NT2/D1 (cell line): ENCODE measurements around the gene CDCP1.
A peak's percentile ranks its signal among the peaks of the same experiment; 100 is the strongest.

Experiments used
- DNase-seq: peaks from one replicate; pipeline ENCODE4 v3.0.0-alpha.2; 2011; ENCODE audit warnings: low read depth, low spot score
- H3K27me3 ChIP-seq: 2 replicates; pipeline ENCODE4 v1.6.0; 2011; ENCODE audit warnings: mild to moderate bottlenecking; ENCODE audit not compliant: insufficient read length, insufficient read depth
- H3K36me3 ChIP-seq: 2 replicates; pipeline ENCODE4 v1.6.1; 2011; ENCODE audit warnings: mild to moderate bottlenecking, low read length, mixed read lengths; ENCODE audit not compliant: insufficient read depth, insufficient read length
- H3K4me1 ChIP-seq: 2 replicates; pipeline ENCODE4 v1.5.1; 2011; ENCODE audit not compliant: insufficient read depth, insufficient read length
- H3K4me3 ChIP-seq: 2 replicates; pipeline ENCODE4 v1.5.1; 2011; ENCODE audit warnings: low read depth; ENCODE audit not compliant: insufficient read length
- H3K9ac ChIP-seq: 2 replicates; pipeline ENCODE4 v1.6.0; 2011; ENCODE audit warnings: low read depth; ENCODE audit not compliant: insufficient read length
- H3K9me3 ChIP-seq: 2 replicates; pipeline ENCODE4 v1.5.1; 2011; ENCODE audit warnings: mild to moderate bottlenecking, low read length; ENCODE audit not compliant: insufficient read depth
- SUZ12 ChIP-seq: IDR thresholded peaks from 2 replicates; pipeline ENCODE4 v1.6.1; 2011; ENCODE audit not compliant: insufficient read length, insufficient read depth; ENCODE audit errors: extremely low read depth
- YY1 ChIP-seq: IDR thresholded peaks from 2 replicates; pipeline ENCODE4 v1.6.1; 2011; ENCODE audit not compliant: insufficient read length, insufficient read depth
- ZNF274 ChIP-seq: IDR thresholded peaks from 2 replicates; pipeline ENCODE4 v1.6.1; 2011; ENCODE audit warnings: mild to moderate bottlenecking, low read depth, low read length

CDCP1 gene

DNA sequence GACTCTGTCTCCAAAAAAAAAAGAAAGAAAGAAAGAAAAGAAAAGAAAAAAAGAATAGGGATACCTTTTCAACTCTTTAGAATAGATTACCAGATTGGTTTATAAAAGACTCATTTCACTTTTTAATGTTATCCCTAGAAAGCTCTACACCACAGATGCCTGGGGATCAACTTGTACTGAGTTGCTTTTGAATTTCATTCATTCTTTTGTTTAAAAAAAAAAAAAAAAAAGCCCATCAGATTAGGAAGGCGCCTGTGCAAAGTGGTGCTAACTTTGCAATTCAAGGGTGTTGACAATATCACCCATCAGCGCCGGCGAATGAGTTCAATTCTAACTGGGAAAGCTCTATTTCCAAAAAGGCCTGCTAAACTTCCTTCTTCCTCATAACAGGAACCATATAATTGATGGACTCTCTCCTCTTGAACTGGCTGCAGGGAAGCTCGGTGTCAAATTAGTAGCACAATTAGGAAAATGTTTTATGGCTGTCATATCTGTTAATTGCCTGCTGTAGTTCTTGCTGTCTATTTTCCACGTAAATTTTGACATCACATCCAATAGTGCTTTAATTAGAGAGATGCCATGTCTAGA, 48.8 kb downstream of the CDCP1 start:
- peaks cover 5% of the 10 kb centered on the region for H3K36me3 ChIP-seq
- TF ChIP-seq ZNF274 = no peak
- no peak for TF ChIP-seq YY1
- no peak for TF ChIP-seq SUZ12
- no peaks in the 10 kb centered on the region for H3K9me3 ChIP-seq
- peaks cover 2% of the 10 kb centered on the region for H3K4me1 ChIP-seq
- no peak overlapping the region for H3K9ac ChIP-seq
- DNase-seq = no peak
- H3K4me3 ChIP-seq = no peak overlapping the region
- H3K27me3 ChIP-seq = no peaks in the 10 kb centered on the region

- DNase-seq = no peak
- H3K27me3 ChIP-seq = no peaks in the 10 kb centered on the region
- H3K9me3 ChIP-seq = peaks cover 1% of the 10 kb centered on the region; the same call in 1 of the 2 replicates
- no peak overlapping the region for H3K4me3 ChIP-seq
- no peak overlapping the region for H3K9ac ChIP-seq
- H3K36me3 ChIP-seq = peaks cover 8% of the 10 kb centered on the region
- H3K4me1 ChIP-seq = peaks cover 2% of the 10 kb centered on the region
- TF ChIP-seq SUZ12 = no peak
- no peak for TF ChIP-seq ZNF274
- no peak for TF ChIP-seq YY1
These were observed 50.2 kb downstream of the CDCP1 start for GRCh38 chr3:45095916-45096526.

DNA sequence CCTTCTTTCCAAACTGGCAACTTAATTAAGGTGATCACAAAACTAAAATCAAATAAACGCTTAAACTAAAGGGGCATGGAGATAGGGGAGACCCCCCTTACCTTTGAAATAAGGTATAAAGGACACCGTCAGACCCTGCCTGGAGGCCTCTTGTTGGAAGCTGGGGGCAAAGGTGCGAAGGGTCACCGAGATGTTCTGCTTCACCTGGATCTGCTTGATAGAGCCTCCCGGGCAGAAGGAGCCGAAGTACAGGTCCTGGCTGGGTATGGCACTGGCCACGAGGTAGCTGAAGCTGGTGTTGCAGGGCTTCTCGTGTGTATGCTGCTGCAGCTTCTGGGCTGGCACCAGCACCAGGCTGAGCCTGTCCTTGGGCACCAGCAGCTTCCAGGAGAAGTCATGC, 53.0 kb downstream of the CDCP1 start:
- DNase-seq = no peak
- no peak overlapping the region for H3K9ac ChIP-seq
- H3K36me3 ChIP-seq = peaks cover 14% of the 10 kb centered on the region
- no peak overlapping the region for H3K4me3 ChIP-seq
- no peaks in the 10 kb centered on the region for H3K27me3 ChIP-seq
- H3K4me1 ChIP-seq = peaks cover 2% of the 10 kb centered on the region
- peaks cover 12% of the 10 kb centered on the region; the same call in 1 of the 2 replicates for H3K9me3 ChIP-seq
- TF ChIP-seq ZNF274 (no peak), SUZ12 (no peak)

DNA sequence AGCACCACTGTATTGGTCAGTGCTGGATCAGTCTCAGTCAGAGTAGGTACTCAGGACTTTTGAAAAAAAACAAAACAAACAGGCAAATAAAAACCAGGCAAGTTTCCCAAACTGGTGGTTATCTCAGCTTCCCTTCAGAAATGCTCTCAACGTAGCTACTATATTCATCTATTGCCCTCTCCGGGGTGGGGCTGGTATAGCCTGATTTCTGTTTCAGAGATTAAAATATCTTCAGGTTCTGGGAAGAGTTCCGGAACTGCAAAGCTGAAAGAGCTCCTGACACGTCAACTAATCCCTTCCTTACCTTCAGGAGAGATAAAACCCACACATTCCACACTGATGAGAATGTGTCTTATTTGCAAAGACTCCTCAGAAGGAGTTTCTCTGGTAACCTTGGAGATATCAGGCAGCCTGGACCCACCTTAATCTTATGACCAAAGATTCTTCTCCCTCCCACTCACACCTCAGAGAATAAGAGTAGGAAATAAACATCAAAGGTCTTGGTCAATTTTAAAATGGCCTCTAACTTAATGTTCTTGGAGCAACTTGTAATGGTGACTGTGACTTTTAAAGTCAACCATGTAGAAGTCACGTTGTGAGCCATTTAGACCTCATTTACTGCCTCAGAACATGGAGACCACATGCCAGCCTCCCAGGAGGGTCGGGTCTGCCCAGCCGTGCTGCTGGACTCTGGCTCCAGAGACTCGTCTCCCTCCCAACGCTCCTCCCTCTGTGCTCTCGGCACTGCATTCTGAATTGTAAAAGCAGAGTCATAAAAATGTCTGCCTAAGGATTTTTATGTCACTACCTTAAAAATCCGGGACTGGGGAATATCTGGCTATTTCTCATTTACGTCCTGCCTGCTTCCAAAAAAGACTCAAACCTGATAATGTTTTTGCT, 53.8 kb downstream of the CDCP1 start:
- peak; percentile 47 for DNase-seq
- Histone ChIP-seq H3K9ac (no peak overlapping the region), H3K4me1 (peaks cover 2% of the 10 kb centered on the region), H3K27me3 (no peaks in the 10 kb centered on the region), H3K36me3 (peaks cover 14% of the 10 kb centered on the region), H3K9me3 (peaks cover 12% of the 10 kb centered on the region; the same call in 1 of the 2 replicates), H3K4me3 (no peak overlapping the region)
- TF ChIP-seq ZNF274 (no peak), SUZ12 (no peak), YY1 (no peak)

DNA sequence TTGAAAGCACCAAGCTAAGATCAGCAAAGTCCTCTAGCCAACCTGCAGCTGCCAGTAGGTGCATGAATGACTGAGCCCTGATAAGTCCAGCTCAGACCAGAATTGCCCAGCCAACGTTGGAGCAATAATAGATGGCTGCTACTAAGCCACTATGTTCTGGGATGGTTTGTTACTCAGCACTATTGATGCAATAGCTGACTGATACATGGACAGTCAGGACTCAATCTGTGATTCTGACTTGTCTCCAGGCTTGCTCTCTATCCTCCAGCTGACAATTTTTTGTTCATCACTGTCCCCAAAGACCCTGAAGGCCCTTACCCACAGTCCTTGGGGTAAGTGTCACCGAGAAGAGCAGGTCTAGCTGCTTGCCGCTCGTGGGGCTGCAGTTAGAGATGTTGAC, 55.3 kb downstream of the CDCP1 start:
- DNase-seq = no peak
- no peak overlapping the region for H3K9ac ChIP-seq
- TF ChIP-seq SUZ12 (no peak), ZNF274 (no peak), YY1 (no peak)
- H3K27me3 ChIP-seq = no peaks in the 10 kb centered on the region
- H3K4me3 ChIP-seq = no peak overlapping the region
- H3K4me1 ChIP-seq = peaks cover 2% of the 10 kb centered on the region
- peaks cover 14% of the 10 kb centered on the region for H3K36me3 ChIP-seq
- peaks cover 12% of the 10 kb centered on the region; the same call in 1 of the 2 replicates for H3K9me3 ChIP-seq

DNA sequence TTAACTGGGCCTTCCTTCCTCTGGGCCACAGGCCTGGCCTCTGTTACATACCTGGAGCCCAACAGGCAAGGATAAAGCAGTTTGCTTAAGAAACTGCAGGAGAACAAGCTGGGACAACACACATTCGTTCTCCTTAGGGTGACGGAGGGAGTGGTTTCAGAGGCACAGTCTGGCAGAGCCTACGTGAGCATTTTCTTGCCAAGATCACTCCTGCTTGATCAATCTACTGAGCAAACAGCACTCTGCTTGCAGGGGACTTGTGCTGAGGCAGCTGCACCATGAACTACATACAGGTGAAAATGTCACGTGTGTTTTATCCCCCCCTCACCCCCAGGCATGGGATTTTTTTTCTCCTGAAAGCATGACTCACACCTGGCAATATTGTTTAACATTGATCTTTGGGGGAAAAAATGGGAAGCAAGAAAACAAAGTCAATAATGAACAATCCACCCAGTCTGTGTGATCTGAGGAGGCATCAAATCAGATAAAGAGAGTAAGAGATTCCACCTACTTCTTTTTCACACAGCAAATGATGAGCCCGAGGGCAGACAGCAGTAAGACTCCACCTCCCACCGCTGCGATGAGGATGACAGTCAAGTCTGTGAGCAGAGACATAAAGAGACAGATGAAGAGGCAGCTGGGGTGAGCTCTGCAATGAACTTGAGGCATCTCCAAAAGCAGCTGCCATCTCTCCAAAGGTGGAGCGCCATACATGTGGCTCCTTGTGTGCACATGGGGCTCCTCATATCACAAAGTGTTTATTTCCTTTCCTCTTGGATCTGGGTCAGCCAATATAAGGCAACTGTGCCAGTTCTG, 57.4 kb downstream of the CDCP1 start:
- Histone ChIP-seq H3K36me3 (peaks cover 19% of the 10 kb centered on the region), H3K4me3 (no peak overlapping the region), H3K4me1 (peaks cover 2% of the 10 kb centered on the region), H3K9me3 (peaks cover 12% of the 10 kb centered on the region; the same call in 1 of the 2 replicates), H3K27me3 (no peaks in the 10 kb centered on the region), H3K9ac (no peak overlapping the region)
- TF ChIP-seq YY1 (no peak), SUZ12 (no peak), ZNF274 (no peak)
- DNase-seq = no peak
